CD4-positive, alpha-beta T cell treated with Interferon gamma for 1 hour (primary cell): Measurements from ENCODE around the gene ELOVL2.

Experiments
- DNase-seq: peaks from one replicate; pipeline ENCODE4 v3.0.0-alpha.2; 2020

Gene ELOVL2

GRCh38 chr6:11055127-11055627, 11.1 kb upstream of the ELOVL2 start:
- no peak for DNase-seq

GRCh38 chr6:11054722-11055121, 10.6 kb upstream of the ELOVL2 start:
- no peak for DNase-seq

- DNase-seq, result no peak
Observed at GRCh38 chr6:11053307-11053706, 9.2 kb upstream of the ELOVL2 start.

GRCh38 chr6:11050731-11051130, 6.6 kb upstream of the ELOVL2 start:
- DNase-seq, result no peak

- no peak for DNase-seq
Observed at GRCh38 chr6:11044712-11045167, 635 bp upstream of the ELOVL2 start.

- DNase-seq, result no peak
Observed at GRCh38 chr6:11043378-11043960, 636 bp downstream of the ELOVL2 start.

- no peak for DNase-seq
Observed at GRCh38 chr6:11042750-11043377, 1.2 kb downstream of the ELOVL2 start.

- DNase-seq, result no peak
Observed at GRCh38 chr6:11042025-11042749, 1.9 kb downstream of the ELOVL2 start.

GRCh38 chr6:11040134-11040533, 4.0 kb downstream of the ELOVL2 start:
- no peak for DNase-seq

- no peak for DNase-seq
Observed at GRCh38 chr6:11039040-11039439, 5.1 kb downstream of the ELOVL2 start.

- DNase-seq, result no peak
Observed at GRCh38 chr6:11036977-11037430, 7.1 kb downstream of the ELOVL2 start.

GRCh38 chr6:11036351-11036740, 7.8 kb downstream of the ELOVL2 start:
- DNase-seq, result no peak

- no peak for DNase-seq
Observed at GRCh38 chr6:11035616-11036350, 8.3 kb downstream of the ELOVL2 start.

- DNase-seq, result no peak
Observed at GRCh38 chr6:11033825-11034224, 10.3 kb downstream of the ELOVL2 start.

- DNase-seq, result no peak
Observed at GRCh38 chr6:11030904-11031303, 13.2 kb downstream of the ELOVL2 start.

- no peak for DNase-seq
Observed at GRCh38 chr6:11028959-11029358, 15.1 kb downstream of the ELOVL2 start.

GRCh38 chr6:11027565-11028110, 16.5 kb downstream of the ELOVL2 start:
- DNase-seq, result no peak

- DNase-seq, result no peak
Observed at GRCh38 chr6:11025921-11026635, 18.0 kb downstream of the ELOVL2 start.

GRCh38 chr6:11025130-11025529, 19.0 kb downstream of the ELOVL2 start:
- no peak for DNase-seq

GRCh38 chr6:11023032-11023431, 21.1 kb downstream of the ELOVL2 start:
- no peak for DNase-seq

GRCh38 chr6:11021714-11022113, 22.4 kb downstream of the ELOVL2 start:
- DNase-seq, result no peak

- DNase-seq, result no peak
Observed at GRCh38 chr6:11021003-11021402, 23.1 kb downstream of the ELOVL2 start.
